Measurements from ENCODE around the gene GINS2.

DNA sequence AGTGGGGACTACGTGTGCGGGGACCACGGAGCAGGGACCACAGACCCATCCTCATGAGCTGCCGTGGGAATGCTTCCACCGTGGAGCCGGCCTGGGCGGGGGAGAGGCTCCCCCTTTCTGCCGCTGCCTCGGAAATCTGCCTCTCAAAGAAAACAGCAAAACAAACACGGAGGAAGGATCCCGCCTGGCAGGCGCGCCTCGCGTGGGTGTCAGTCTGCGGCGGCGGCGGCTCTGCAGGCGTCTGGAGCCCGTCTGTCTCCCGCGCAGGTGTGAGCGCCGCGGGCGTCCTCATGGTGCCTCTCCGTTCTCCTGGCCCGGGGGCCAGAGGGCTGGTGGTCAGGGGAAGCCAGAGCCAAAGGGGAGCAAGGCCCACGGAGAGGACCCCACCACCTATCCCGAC, 48.2 kb downstream of the GINS2 start:
- TF ChIP-seq, protein P1, sequence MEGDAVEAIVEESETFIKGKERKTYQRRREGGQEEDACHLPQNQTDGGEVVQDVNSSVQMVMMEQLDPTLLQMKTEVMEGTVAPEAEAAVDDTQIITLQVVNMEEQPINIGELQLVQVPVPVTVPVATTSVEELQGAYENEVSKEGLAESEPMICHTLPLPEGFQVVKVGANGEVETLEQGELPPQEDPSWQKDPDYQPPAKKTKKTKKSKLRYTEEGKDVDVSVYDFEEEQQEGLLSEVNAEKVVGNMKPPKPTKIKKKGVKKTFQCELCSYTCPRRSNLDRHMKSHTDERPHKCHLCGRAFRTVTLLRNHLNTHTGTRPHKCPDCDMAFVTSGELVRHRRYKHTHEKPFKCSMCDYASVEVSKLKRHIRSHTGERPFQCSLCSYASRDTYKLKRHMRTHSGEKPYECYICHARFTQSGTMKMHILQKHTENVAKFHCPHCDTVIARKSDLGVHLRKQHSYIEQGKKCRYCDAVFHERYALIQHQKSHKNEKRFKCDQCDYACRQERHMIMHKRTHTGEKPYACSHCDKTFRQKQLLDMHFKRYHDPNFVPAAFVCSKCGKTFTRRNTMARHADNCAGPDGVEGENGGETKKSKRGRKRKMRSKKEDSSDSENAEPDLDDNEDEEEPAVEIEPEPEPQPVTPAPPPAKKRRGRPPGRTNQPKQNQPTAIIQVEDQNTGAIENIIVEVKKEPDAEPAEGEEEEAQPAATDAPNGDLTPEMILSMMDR (IDR thresholded peaks at IDR 0.05), result no peak
- TF ChIP-seq POLR2A (IDR thresholded peaks at IDR 0.05), result no peak

Measured in thyroid gland (tissue), 4 donors.